Measurements from ENCODE around the gene RASSF8.
A peak's percentile ranks its signal among the peaks of the same experiment; 100 is the strongest.

RASSF8 gene

GRCh38 chr12:26112232-26112631, 153.8 kb downstream of the RASSF8 start:
- TF ChIP-seq CTCF (IDR thresholded peaks at IDR 0.05; ENCODE audit: low read depth, low read length): no peak
- H3K4me3 ChIP-seq (ENCODE audit: low read depth, low read length): no peak overlapping the region

GRCh38 chr12:26112703-26113147, 154.2 kb downstream of the RASSF8 start:
- TF ChIP-seq CTCF (IDR thresholded peaks at IDR 0.05; ENCODE audit: low read depth, low read length): no peak
- H3K4me3 ChIP-seq (ENCODE audit: low read depth, low read length): no peak overlapping the region

DNA sequence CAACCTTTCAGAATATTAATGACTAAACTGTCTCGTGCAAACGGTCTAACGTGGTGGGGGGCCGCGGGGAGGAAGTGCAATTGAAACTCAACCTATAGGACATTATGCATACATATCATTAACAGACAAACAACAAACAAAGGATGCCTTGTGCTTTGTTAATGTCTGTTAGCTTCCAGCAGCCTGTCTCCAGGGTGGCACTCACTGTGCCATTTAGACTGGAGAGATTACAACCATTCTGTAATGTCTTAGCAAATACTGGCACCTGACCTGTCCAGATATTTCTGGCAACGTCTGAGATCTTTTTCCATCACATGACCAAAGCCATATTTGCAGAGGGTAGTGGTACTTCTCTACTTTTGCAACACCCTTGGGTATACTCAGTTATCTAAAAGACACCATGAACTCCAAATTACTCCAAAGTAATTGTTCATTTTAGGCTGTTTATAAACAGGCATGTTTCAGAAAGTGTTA, 154.7 kb downstream of the RASSF8 start:
- no peak overlapping the region for H3K4me3 ChIP-seq (ENCODE audit: low read depth, low read length)
- TF ChIP-seq CTCF (IDR thresholded peaks at IDR 0.05; ENCODE audit: low read depth, low read length): no peak

DNA sequence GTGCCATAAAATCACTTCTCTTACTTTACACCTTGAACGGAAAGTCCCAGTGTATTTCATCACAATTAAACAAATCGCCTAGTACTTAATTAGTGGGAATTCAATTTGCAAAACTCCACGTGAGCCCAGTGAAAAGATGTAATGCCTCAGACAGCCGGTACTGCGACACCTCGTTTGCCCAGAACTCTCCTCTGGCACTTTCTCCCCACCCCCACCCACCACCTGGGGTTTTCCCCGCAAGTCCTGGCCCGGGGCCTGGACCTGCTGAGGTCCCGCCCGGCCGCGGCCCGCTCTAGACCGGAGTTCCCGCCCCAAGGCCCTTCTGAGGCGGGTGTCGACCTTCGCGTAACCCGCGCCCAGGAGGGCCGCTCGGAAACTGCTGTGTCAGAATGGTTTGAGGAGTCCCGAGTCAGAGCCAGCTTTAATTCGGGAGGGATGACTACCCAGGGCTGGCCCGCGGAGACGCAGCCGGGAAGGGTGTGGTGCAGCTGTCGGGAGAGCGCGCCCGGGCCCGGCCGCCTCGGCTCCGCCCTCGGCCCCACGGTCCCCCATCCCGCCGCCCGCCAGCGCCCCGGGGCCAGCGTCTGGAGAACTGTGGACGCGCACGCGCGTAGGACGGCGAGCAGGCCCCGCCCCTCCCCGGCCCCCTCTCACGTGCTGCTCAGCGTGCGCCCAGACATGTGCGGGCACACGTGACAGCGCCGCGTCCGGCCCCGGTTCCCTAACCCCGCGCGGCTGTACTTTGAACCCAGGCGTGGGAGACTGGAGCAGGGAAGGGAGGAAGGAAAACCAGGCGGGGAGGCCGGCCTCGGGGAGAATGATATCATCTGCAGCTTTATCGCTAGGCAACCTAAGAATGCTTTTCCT, 155.6 kb downstream of the RASSF8 start:
- no peak for TF ChIP-seq CTCF (IDR thresholded peaks at IDR 0.05; ENCODE audit: low read depth, low read length)

GRCh38 chr12:26114720-26115401, 156.4 kb downstream of the RASSF8 start:
- no peak for TF ChIP-seq CTCF (IDR thresholded peaks at IDR 0.05; ENCODE audit: low read depth, low read length)
- peak overlapping the region; percentile 63 for H3K4me3 ChIP-seq (ENCODE audit: low read depth, low read length)

More for the DNA sequence above, 155.6 kb downstream of the RASSF8 start:
- peak overlapping the region; percentile 63 for H3K4me3 ChIP-seq (ENCODE audit: low read depth, low read length)

GRCh38 chr12:26116829-26117715, 158.6 kb downstream of the RASSF8 start:
- no peak overlapping the region for H3K4me3 ChIP-seq (ENCODE audit: low read depth, low read length)
- no peak for TF ChIP-seq CTCF (IDR thresholded peaks at IDR 0.05; ENCODE audit: low read depth, low read length)

All from WI38 (cell line).